LNCaP clone FGC (cell line): ENCODE results near the gene TEX11.

Experiments used
- DNase-seq: peaks from one replicate; pipeline ENCODE4 v3.0.0-alpha.2; 2011; ENCODE audit warnings: low read depth
- H3K4me3 ChIP-seq: 2 replicates; pipeline ENCODE4 v1.5.1; 2011; ENCODE audit warnings: mild to moderate bottlenecking, low read depth, low read length, control low read depth
- CTCF ChIP-seq: IDR thresholded peaks from 2 replicates; pipeline ENCODE4 v1.5.1; 2012; ENCODE audit warnings: mild to moderate bottlenecking; ENCODE audit not compliant: control insufficient read depth, insufficient read depth; ENCODE audit errors: extremely low read depth

Gene TEX11

GRCh38 chrX:70908541-70908940, at the start of gene TEX11:
TSS of gene TEX11 (minus strand) at chrX:70908711. CDS start at chrX:70907789, 922 bp downstream.
- DNase-seq = no peak
- no peak for TF ChIP-seq CTCF
- H3K4me3 ChIP-seq = no peak within 1 kb of the TSS

GRCh38 chrX:70954871-70955270, 46.4 kb upstream of the TEX11 start:
- H3K4me3 ChIP-seq = no peak overlapping the region
- no peak for TF ChIP-seq CTCF
- DNase-seq = no peak

DNA sequence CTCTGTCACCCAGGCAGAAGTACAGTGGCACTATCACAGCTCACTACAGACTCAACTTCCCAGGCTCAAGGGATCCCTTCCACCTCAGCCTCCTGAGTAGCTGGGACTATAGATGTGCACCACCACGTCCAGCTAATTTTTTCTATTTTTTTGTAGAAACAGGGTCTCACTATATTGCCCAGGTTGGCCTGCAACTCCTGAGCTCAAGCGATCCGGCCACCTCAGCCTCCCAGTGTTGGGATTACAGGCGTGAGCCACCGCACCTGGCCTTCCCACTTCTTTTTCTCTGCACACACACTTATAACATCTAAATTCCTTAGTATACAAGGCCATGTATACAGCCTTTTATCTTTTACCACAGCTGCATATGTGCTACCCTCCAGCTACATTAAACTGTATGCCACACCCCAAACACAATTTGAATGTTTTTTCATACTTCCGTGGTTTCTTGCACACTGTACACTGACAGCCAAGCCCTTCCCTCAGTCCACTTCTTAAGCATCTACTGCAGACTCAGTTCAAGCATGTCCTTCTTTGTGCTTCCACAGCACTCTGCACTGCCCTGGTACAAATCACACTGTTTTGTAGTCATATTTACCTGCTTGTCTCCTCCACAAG, 15.9 kb upstream of the TEX11 start:
- TF ChIP-seq CTCF = no peak

GRCh38 chrX:70922774-70923473, 14.4 kb upstream of the TEX11 start:
- H3K4me3 ChIP-seq = no peak overlapping the region
- TF ChIP-seq CTCF = no peak
- DNase-seq = no peak

More for the DNA sequence above, 15.9 kb upstream of the TEX11 start:
- H3K4me3 ChIP-seq = no peak overlapping the region
- no peak for DNase-seq

DNA sequence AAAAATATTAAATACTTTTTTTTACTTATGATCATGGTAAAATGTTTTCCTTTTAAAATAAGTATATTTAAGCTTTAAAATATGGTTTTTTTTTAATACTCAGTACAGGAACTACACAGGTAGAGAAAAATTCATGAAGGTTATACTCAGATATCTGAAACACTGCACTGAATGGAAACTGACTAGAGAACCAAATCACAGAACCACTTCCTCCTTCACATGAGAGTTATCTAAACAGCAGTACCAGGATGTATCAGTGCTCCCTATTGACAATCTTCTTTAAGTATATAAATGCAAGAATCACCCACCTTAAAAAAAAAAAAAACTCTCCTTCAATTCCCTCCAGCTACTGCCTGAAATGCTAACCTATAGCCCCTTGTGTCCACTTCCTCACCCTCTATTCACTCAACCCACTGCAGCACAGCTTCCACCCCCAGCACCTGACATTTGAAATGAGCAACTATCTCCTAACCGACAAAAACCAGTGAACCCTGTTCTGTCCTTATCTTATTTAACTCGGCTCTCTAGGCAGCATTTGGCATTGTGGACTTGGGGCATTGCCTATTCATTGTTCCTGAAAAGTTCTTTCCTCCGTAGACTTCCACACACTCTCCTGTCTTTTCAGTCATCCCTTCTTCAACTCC, 13.3 kb upstream of the TEX11 start:
- H3K4me3 ChIP-seq = no peak overlapping the region
- no peak for DNase-seq
- no peak for TF ChIP-seq CTCF

- no peak for TF ChIP-seq CTCF
Measured at GRCh38 chrX:70916754-70917153, 8.2 kb upstream of the TEX11 start.

More at GRCh38 chrX:70916754-70917153, 8.2 kb upstream of the TEX11 start:
- no peak for DNase-seq
- no peak overlapping the region for H3K4me3 ChIP-seq
